ELF-1 (cell line): ENCODE data around the gene NPSR1.

Experiments
- DNase-seq: peaks from one replicate; pipeline ENCODE4 v3.0.0-alpha.2; 2016; ENCODE audit warnings: low read depth, low spot score

The NPSR1 gene

DNA sequence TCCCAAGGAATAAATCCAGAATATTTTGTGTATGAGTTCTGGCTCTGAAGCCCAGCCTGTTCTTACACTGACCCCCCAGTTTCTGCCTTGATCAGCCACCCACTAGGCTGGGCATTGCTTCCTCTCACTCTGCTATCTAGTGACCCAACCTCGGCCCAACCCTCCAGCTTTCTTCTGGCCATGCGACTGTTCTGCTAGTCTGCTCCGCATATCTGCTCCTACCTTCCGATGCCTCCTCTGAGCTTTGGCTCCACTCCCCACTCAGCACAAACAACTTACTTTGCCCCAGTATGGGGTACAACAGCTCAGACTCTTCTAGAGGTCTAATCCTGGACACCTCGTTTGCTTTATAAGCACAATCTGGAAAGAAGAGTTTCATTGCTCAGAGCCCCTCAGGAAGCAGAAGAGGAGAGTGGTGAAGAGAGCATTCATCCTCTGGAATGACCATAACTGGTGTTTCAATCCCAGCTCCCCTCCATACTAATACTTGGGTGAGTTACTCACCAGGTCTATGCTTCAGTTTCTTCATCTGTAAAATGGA, 99.6 kb downstream of the NPSR1 start:
- DNase-seq, result no peak

- DNase-seq, result no peak
These were observed 100.1 kb downstream of the NPSR1 start for GRCh38 chr7:34758111-34758601.

- peak; percentile 38 for DNase-seq
These were observed 101.6 kb downstream of the NPSR1 start for GRCh38 chr7:34759477-34760125.

DNA sequence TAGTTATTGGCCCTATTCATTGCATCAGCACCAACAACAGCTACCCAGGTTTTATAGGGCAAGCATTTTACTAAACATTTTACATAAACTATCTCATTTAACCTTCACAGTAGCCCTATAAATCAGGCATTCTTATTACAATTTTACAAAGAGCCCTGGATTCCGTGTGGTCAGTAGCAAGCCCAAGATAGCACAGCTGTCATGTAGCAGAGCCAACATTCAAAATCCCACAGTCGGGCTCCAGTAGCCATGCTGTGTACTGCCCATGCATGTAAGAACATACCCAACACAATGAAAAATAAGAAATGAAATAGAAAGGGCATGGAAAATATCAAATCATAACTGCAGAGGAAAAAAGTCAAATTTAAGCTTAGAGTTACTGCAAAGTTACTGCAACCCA, 102.3 kb downstream of the NPSR1 start:
- DNase-seq, result no peak

DNA sequence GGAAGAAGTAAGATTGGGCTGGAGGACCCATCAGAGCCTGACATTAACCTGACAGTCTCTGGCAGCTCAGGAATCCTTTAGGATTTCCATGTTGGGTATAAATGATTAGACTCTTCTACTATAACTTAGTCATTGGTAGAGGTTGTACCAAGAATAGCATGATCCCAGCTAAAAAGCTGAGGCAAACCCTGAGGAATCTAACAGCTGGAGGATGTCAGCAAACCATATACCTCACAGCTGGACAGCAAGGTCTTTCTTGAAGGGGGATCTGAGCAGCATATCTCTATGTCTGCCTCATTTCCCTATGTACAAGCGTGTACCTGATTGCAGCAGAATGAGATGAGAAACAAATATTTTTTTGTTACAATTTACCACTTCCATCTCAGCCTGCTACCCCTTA, 103.2 kb downstream of the NPSR1 start:
- no peak for DNase-seq

DNA sequence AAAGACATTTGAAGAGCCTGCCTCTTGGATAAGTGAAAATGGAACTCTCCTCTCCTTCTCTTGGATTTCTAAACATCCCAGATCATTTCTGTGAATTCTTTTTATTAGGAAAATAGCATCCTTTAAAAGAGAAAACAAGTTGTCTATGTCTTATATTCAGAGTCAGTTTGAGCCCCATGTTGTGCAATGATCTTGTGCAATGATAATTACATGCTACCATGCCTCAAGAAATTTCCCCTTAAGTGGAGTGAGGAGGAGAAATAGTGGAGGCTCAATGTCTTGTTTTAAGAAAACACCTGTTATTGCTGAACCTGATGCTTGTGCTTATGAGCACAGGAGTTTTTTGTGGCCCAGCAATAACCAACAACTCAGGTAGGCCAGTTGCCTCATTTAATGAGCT, 103.6 kb downstream of the NPSR1 start:
- DNase-seq, result no peak

GRCh38 chr7:34762764-34763163, 104.7 kb downstream of the NPSR1 start:
- DNase-seq, result no peak

DNA sequence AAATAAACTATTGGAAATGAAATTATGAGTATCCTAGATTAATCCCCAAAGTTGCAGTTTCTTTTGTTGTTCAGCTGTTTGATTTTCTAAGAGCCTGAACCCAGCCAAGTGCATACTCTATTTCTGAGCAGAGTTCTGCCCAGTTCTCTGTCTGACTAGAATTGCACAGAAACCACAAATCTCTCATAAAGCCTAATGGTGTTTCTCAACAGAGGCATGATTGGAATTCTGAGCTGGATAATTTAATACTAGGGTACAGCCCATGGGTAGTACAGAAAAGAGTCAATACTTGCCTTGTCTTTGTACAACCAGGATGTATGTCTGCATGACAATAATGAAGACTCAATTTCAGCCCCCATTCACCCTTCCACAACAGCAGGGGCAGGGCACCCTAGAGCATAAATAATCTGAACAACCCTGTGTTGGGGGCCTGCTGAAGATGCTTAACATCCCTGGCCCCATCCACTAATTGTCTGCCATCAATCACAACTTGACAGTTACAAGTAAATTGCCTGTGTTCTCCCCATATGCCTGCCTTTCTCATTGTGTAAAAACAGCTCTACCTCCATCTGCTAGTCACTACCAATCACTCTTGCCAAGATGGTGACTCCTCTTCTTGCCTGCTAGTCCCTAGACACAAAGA, 114.4 kb downstream of the NPSR1 start:
- peak; percentile 43 for DNase-seq

GRCh38 chr7:34776748-34777358, 118.8 kb downstream of the NPSR1 start:
- DNase-seq, result peak; percentile 9

- no peak for DNase-seq
These were observed 122.5 kb downstream of the NPSR1 start for GRCh38 chr7:34780546-34780945.

DNA sequence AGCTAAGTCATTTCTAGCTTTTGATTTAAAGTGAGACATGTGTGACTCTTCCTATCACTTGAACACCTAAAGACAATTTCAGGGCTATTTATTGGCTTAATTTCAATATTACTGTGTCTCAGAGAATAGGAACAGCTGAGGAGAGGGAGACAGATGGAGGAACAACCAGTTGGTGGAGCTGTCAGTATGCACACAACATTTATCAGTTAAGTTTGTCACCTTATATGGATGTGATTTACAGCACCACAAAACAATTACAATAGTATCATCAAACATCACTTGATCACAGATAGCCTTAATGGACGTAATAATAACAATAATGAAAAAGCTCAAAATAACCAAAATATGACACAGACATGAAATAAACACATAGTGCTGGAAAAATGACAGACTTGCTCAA, 129.6 kb downstream of the NPSR1 start:
- no peak for DNase-seq

GRCh38 chr7:34806831-34807230, 148.8 kb downstream of the NPSR1 start:
- no peak for DNase-seq

DNA sequence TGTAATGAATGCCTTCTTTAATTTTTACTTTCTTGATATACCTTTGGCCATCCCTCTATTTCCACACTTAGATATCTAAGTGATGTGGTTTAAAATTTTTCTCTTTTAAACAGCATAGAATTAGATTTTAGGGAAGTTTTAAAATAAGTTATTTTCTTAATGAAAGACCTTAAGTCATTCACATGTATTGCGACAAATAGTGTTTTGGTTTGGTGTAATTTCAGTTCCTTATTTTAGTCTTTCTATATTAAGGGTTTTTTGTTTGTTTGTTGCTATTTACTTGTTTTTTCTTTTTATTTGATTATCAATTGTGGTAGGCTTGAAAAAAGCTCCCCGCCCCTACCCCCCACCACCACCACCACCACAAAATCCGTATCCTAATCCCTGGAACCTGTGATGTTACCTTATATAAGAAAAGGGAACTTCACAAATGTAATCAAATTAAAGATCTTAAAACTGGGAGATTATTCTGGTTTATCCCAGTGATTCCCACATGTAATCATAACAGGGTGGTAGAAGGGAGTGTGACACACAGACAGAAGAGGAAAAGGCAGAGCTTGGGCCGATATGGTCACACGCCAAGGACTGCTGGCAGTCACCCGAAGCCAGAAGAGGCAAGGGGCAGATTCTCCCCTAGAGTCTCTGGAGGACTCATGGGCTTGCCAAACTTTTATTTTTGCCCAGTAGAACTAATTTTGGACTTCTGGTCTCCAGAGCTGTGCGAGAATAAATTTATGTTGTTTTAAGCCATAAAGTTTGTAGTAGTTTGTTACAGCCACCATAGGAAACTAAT, 149.7 kb downstream of the NPSR1 start:
- no peak for DNase-seq

DNA sequence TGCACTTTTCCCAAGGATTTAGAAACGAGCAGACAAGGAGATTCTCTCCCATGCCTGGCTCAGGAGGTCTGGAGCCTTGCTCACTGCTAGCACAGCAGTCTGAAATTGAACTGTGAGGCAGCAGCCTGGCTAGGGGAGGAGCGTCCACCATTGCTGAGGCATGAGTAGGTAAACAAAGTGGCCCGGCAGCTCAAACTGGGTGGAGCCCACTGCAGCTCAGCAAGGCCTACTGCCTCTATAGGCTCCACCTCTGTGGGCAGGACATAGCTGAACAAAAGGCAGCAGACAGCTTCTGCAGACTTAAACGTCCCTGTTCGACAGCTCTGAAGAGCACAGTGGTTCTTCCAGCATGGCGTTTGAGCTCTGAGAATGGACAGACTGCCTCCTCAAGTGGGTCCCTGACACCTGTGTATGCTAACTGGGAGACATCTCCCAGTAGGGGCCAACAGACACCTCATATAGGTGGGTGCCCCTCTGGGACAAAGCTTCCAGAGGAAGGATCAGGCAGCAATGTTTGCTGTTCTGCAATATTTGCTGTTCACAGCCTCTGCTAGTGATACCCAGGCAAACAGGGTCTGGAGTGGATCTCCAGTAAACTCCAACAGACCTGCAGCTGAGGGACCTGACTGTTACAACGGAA, 156.3 kb downstream of the NPSR1 start:
- DNase-seq, result peak; percentile 39

- no peak for DNase-seq
These were observed 164.0 kb downstream of the NPSR1 start for GRCh38 chr7:34821932-34822558.

DNA sequence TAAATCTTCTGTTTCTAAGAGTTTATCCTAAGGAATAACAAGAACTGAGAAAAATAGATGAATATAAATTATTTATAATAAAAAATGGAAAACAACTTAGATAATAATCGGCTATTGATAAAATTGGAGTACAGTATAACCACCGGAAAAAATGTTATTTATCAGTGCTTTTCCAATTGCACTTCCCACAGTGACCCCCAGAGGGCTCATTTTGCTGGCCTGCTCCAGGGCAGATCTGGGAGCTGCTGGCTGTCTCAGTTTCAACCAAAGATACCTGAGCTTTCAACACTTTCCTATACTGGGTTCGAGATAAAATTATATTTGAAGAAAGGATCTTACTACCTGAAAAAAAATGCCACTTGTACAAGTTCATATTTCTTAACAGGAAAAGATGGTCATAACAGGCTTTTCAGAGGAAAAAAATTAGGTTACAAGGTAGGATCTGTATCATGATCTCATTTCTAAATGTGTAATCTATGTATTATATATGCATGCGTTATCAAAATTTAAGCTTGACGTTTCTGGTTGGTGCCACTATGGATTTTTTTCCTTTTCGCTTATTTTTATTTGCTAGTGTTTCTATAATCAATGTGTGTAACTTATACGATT, 165.7 kb downstream of the NPSR1 start:
- peak; percentile 49 for DNase-seq

- no peak for DNase-seq
These were observed 167.2 kb downstream of the NPSR1 start for GRCh38 chr7:34825221-34825620.

- DNase-seq, result no peak
These were observed 172.4 kb downstream of the NPSR1 start for GRCh38 chr7:34830390-34830789.

GRCh38 chr7:34831436-34831835, 173.4 kb downstream of the NPSR1 start:
- DNase-seq, result no peak

- no peak for DNase-seq
These were observed 174.0 kb downstream of the NPSR1 start for GRCh38 chr7:34832020-34832419.
